ENCODE measurements around the gene MDFIC. TPM values are rescaled to one million over a fixed set of nuclear protein-coding genes. Genes with fewer than 3 reads are reported as not detected.

The MDFIC gene
- total and polyA plus RNA-seq, 12 donors: 7.6 to 55.7 (median 33.6) TPM

GRCh38 chr7:115024276-115024675, 102.4 kb downstream of the MDFIC start:
- H3K9me3 ChIP-seq: no peaks in the 10 kb centered on the region
- ATAC-seq (no peak), DNase-seq (no peak)
- WGBS, 2 donors: 41 to 52% methylated on average over 3 of the region's 3 CpGs
- TF ChIP-seq, protein P1, sequence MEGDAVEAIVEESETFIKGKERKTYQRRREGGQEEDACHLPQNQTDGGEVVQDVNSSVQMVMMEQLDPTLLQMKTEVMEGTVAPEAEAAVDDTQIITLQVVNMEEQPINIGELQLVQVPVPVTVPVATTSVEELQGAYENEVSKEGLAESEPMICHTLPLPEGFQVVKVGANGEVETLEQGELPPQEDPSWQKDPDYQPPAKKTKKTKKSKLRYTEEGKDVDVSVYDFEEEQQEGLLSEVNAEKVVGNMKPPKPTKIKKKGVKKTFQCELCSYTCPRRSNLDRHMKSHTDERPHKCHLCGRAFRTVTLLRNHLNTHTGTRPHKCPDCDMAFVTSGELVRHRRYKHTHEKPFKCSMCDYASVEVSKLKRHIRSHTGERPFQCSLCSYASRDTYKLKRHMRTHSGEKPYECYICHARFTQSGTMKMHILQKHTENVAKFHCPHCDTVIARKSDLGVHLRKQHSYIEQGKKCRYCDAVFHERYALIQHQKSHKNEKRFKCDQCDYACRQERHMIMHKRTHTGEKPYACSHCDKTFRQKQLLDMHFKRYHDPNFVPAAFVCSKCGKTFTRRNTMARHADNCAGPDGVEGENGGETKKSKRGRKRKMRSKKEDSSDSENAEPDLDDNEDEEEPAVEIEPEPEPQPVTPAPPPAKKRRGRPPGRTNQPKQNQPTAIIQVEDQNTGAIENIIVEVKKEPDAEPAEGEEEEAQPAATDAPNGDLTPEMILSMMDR (IDR thresholded peaks at IDR 0.05): no peak
- intact Hi-C loops (cut with DNase I): no loop called here
- no peaks in the 10 kb centered on the region for H3K27me3 ChIP-seq
- H3K4me3 ChIP-seq: no peak overlapping the region
- peaks cover 0 to 21% (median 0%) of the 10 kb centered on the region in 9 donors for H3K4me1 ChIP-seq
- H3K27ac ChIP-seq: no peak overlapping the region
- H3K36me3 ChIP-seq: no peaks in the 10 kb centered on the region

DNA sequence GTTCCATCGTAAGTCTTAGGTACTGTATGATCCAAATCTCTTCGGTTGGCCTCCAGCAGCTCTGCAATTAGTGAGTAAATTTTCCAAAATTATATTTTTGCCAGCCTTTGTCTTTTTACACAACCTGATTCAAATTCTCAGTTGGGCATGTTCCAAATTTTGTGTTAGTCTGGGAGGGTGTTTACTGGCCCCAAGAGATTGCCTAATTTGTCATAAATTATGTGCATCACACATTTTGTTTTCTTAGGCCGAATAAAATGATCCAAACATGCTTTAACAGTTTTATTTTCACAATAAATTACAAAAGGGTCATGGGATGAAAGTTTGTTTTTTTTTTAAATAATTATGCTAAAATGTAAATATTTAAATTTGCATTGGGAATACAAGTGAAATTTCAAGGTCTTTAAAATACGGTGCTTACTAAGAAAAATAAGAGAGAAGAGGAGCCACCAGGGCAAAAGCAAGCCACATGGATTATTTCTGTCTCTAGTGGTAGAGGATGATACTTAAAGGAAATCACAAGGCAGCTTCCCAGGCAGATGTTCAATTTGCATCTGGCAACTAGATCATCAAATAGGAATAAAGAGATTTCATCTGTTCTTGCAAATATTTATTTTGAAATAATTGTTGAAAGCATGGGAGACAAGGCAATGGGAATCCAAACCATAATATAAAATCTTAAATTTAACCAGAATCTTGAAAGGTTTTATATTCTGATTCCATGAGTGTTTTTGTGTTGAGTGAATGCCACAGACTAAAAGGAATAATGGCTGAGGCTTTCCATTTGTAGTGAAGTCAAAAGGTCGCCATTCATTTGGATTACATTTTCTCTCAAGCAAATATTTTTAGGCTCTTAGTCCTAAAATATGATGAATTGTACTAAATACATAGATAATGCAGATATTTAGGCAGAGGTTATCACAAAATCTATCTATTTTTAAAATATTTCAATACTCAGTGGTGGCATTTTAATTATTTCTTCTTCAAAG, 111.1 kb downstream of the MDFIC start:
- Histone ChIP-seq H3K4me3 (no peak overlapping the region), H3K9me3 (no peaks in the 10 kb centered on the region), H3K27ac (no peak overlapping the region), H3K36me3 (no peaks in the 10 kb centered on the region), H3K4me1 (peaks cover 0 to 6% (median 0%) of the 10 kb centered on the region in 9 donors), H3K27me3 (no peaks in the 10 kb centered on the region)
- TF ChIP-seq, protein P1 (IDR thresholded peaks at IDR 0.05): no peak
- 84 to 87% methylated on average over 5 of the region's 5 CpGs for WGBS, 2 donors
- intact Hi-C loops (cut with DNase I): no loop called here
- ATAC-seq (no peak), DNase-seq (no peak)

DNA sequence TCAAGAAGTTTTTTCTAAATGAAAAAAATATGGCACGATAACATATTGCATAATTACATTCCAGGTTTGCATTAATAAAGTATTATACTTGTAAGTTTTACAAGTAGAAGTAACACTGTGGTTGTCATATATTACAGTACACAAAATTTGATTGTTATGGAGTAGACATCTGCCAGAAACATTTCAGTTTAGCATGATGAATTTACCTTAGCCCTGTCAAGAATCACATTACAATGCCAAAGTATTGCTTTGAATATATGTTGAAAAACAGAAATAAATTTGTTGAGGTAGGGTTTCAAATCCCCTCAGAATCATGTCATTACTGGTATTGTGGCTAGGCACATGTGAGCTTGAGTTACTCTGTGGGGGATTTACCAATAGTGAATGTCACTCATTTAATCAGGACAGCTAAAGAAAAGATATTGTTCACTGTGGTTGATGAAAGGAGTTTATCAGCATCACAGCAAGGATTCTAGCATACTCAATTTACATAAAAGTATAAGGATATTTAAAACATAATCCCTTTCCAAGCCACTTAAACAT, 112.1 kb downstream of the MDFIC start:
- Histone ChIP-seq H3K27me3 (no peaks in the 10 kb centered on the region), H3K4me3 (no peak overlapping the region), H3K4me1 (peaks cover 0 to 6% (median 0%) of the 10 kb centered on the region in 9 donors), H3K9me3 (no peaks in the 10 kb centered on the region), H3K36me3 (no peaks in the 10 kb centered on the region), H3K27ac (no peak overlapping the region)
- DNase-seq (no peak), ATAC-seq (no peak)
- 90 to 95% methylated on average over 1 of the region's 1 CpG for WGBS, 2 donors
- intact Hi-C loops (cut with DNase I): no loop called here
- TF ChIP-seq, protein P1 (IDR thresholded peaks at IDR 0.05): no peak

- 86 to 88% methylated on average over 2 of the region's 2 CpGs for whole genome bisulfite sequencing, 2 donors
- Histone ChIP-seq H3K36me3 (no peaks in the 10 kb centered on the region), H3K4me1 (peaks cover 0 to 6% (median 0%) of the 10 kb centered on the region in 9 donors), H3K27ac (no peak overlapping the region), H3K9me3 (no peaks in the 10 kb centered on the region), H3K4me3 (no peak overlapping the region), H3K27me3 (no peaks in the 10 kb centered on the region)
- intact Hi-C loops (cut with DNase I): no loop called here
- no peak for DNase-seq
- no peak for ATAC-seq
- TF ChIP-seq, protein P1 (IDR thresholded peaks at IDR 0.05): no peak
Measured at GRCh38 chr7:115034515-115034914, 112.6 kb downstream of the MDFIC start.
